Epithelial cell of proximal tubule (primary cell): ENCODE measurements around the gene AKTIP. TPM values are rescaled to one million over a fixed set of nuclear protein-coding genes. Genes with fewer than 3 reads are reported as not detected.

Experiments used
- DNase-seq: peaks from one replicate; pipeline ENCODE4 v3.0.0-alpha.2; 2011; ENCODE audit warnings: low read depth
- H3K4me3 ChIP-seq: 2 replicates; pipeline ENCODE4 v1.5.1; 2011; ENCODE audit warnings: low read depth, mild to moderate bottlenecking, low read length
- CTCF ChIP-seq: conservative IDR thresholded peaks from 2 replicates; pipeline ENCODE4 v1.5.1; 2012; ENCODE audit warnings: low read depth, mild to moderate bottlenecking, low read length
- total RNA-seq: library from RNA; depleted of rRNA; stranded (reverse); fragments of >200 nt; gene quantifications from 2 replicates; pipeline ENCODE4 v1.2.3, GENCODE V29; 2015

The AKTIP gene
- total RNA-seq, 1 donor from 2014 or later = 20.5 TPM

DNA sequence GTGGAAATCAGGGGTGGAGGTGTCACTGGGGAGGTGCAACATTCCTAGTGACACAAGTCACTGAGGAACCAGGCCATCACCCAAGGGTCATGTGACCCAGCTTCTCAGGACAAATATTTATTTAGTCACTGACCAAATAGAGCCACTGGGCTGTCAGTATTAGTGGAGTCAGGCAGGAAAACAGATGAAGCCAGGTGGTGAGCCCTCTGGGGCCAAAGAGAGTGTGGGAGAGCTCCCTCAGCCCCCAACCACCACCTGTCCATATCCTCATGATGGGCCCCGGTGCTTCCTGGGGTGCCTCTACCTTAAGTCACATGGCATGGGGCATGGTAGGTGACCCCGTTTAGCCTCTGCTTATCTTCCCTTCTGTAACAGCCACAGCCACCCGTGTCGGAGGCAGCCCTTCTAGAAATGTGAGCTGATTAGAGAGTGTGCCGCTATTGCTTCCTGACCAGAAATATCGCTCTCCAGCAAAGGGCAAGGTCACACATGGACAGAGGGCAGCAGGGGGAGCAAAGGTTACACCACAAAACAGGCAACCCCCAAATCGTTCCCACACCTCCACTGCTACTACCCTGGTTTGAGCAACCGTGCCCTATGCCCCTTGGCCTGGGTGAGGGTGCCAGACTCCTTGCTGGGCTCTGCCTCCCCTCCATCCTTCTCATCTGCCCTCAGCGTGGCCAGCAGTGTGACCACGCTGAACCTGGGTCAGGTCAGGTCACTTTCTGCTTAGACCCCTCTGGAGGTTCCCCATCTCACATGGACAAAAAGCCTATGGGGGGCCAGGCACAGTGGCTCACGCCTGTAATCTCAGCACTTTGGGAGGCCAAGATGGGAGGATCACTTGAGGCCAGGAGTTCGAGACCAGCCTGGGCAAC lies 8.6 kb upstream of the AKTIP start:
- TF ChIP-seq CTCF = no peak
- no peak for DNase-seq
- no peak overlapping the region for H3K4me3 ChIP-seq

DNA sequence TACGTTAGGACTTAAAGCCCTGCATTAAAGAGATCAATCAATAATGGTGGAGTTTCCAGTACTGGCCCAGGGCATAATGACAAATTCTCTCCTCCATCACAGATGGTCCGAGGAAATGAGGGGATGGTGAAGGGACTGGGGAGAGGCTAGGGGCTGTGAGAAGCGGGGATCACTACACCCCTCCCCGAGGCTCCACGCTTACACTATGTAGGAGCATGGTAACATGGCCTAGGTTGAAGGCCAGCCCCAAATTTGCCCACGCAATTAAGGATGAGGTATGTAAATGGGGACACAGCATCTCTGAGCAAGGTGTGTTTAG lies 8.0 kb upstream of the AKTIP start:
- no peak for TF ChIP-seq CTCF
- H3K4me3 ChIP-seq = no peak overlapping the region
- DNase-seq = no peak

GRCh38 chr16:53510704-53511070 lies 7.7 kb upstream of the AKTIP start:
- H3K4me3 ChIP-seq = no peak overlapping the region
- TF ChIP-seq CTCF = no peak
- no peak for DNase-seq

DNA sequence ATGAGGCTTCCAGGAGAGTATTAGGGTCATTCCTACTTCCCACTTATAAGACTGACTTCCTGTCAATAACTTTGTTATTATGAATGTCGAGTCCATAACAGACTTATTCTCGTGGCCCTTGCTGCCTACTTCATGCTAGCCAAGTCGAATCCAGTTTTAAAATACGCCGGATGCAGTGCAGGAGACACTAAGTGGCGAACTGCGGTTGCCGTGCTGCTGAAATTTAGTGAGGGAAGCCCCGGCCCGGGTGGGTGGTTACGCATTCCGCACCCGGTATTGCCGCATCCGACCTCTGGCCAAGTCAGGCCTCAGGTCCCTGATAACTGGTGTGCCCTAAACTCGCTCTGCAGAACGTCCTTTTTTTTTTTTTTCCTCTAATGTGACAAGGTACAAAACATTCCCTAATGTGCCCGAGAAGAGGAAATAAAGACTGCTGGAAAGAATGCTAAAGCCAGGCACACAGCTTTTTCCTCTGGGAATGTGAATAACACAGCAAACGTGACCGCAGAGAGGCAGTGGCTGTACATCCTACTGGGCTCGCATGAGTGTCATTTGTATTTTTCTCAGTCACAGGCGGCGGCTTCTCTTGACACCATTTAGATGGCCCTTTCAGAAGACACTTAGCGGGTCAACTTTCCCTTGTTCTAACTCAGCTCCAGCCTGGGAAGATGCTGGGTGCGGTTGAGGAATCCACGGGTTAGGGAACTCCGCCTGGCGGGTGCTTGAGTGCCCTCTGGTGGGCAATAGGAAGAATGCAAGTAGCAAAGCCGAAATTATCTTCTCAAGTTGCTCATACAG lies 7.1 kb upstream of the AKTIP start:
- TF ChIP-seq CTCF = peak; percentile 97

GRCh38 chr16:53507464-53508179 lies 4.6 kb upstream of the AKTIP start:
- no peak for DNase-seq
- no peak overlapping the region for H3K4me3 ChIP-seq
- no peak for TF ChIP-seq CTCF

More for the DNA sequence above, 7.1 kb upstream of the AKTIP start:
- H3K4me3 ChIP-seq = peak overlapping the region; percentile 41
- DNase-seq = no peak

DNA sequence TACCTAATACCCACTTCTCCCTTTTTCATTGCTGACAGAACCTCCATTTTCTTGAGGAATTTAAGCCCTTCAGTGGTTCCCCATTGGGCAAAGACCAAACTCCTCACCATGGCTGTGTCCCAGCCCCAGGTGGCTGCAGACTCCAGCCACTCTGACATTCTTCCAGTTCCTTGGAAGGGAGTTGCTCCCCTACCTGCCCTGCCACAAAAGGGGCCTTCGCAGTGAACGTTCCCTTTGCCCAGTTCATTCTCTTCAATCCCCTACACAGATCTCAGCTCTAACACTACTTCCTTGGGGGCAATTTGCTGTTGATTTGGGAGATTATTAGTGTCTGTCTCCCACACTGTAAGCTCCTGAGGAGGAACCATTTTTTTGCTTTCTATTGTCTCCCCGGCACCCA lies 3.2 kb upstream of the AKTIP start:
- DNase-seq = no peak
- TF ChIP-seq CTCF = no peak

More for the DNA sequence above, 3.2 kb upstream of the AKTIP start:
- no peak overlapping the region for H3K4me3 ChIP-seq
